SH-SY5Y (cell line): ENCODE measurements around the gene AGMO.

Source experiments
- GATA2 ChIP-seq: IDR thresholded peaks from 2 replicates; pipeline ENCODE4 v1.6.1; 2011; ENCODE audit warnings: mild to moderate bottlenecking, low read depth, low read length
- GATA3 ChIP-seq: IDR thresholded peaks from 2 replicates; pipeline ENCODE4 v1.6.1; 2011; ENCODE audit warnings: low read depth, mild to moderate bottlenecking, low read length, moderate library complexity

The AGMO gene

GRCh38 chr7:15554081-15554480 lies 7.7 kb downstream of the AGMO start:
- TF ChIP-seq GATA3 (no peak), GATA2 (no peak)

GRCh38 chr7:15546272-15546792 lies 15.5 kb downstream of the AGMO start:
- TF ChIP-seq GATA2 (no peak), GATA3 (no peak)

GRCh38 chr7:15544050-15544449 lies 17.8 kb downstream of the AGMO start:
- no peak for TF ChIP-seq GATA2
- no peak for TF ChIP-seq GATA3

GRCh38 chr7:15543256-15543655 lies 18.6 kb downstream of the AGMO start:
- TF ChIP-seq GATA3 (no peak), GATA2 (no peak)

GRCh38 chr7:15527648-15528047 lies 34.2 kb downstream of the AGMO start:
- TF ChIP-seq GATA2, result no peak
- no peak for TF ChIP-seq GATA3

- TF ChIP-seq GATA2, result no peak
- no peak for TF ChIP-seq GATA3
Observed at GRCh38 chr7:15525652-15526263, 36.1 kb downstream of the AGMO start.

- no peak for TF ChIP-seq GATA3
- no peak for TF ChIP-seq GATA2
Observed at GRCh38 chr7:15524077-15524476, 37.7 kb downstream of the AGMO start.

- no peak for TF ChIP-seq GATA3
- TF ChIP-seq GATA2, result no peak
Observed at GRCh38 chr7:15515252-15515651, 46.6 kb downstream of the AGMO start.

GRCh38 chr7:15508258-15508657 lies 53.6 kb downstream of the AGMO start:
- TF ChIP-seq GATA2 (no peak), GATA3 (no peak)

- TF ChIP-seq GATA3 (no peak), GATA2 (no peak)
Observed at GRCh38 chr7:15507708-15508107, 54.1 kb downstream of the AGMO start.

GRCh38 chr7:15507171-15507570 lies 54.6 kb downstream of the AGMO start:
- TF ChIP-seq GATA2 (no peak), GATA3 (no peak)

GRCh38 chr7:15505761-15506160 lies 56.1 kb downstream of the AGMO start:
- TF ChIP-seq GATA3 (no peak), GATA2 (no peak)

- no peak for TF ChIP-seq GATA3
- TF ChIP-seq GATA2, result no peak
Observed at GRCh38 chr7:15504351-15504750, 57.5 kb downstream of the AGMO start.

GRCh38 chr7:15503603-15504290 lies 58.1 kb downstream of the AGMO start:
- no peak for TF ChIP-seq GATA2
- TF ChIP-seq GATA3, result no peak

- TF ChIP-seq GATA2, result no peak
- no peak for TF ChIP-seq GATA3
Observed at GRCh38 chr7:15498465-15498864, 63.4 kb downstream of the AGMO start.
